Choroid plexus epithelial cell (primary cell): Measurements from ENCODE around the gene ITPKB.

ENCODE experiments used
- DNase-seq: peaks from one replicate; pipeline ENCODE4 v3.0.0-alpha.2; 2010; ENCODE audit warnings: low read depth
- H3K4me3 ChIP-seq: 2 replicates; pipeline ENCODE4 v1.5.1; 2011; ENCODE audit warnings: low read depth, mild to moderate bottlenecking, control low read depth, low read length, moderate library complexity
- TF ChIP-seq, protein P1 (sequence below): conservative IDR thresholded peaks from 2 replicates; pipeline ENCODE4 v1.5.1; 2011; ENCODE audit warnings: low read depth, mild to moderate bottlenecking, control low read depth, inconsistent platforms, low read length, moderate library complexity

Gene ITPKB

DNA sequence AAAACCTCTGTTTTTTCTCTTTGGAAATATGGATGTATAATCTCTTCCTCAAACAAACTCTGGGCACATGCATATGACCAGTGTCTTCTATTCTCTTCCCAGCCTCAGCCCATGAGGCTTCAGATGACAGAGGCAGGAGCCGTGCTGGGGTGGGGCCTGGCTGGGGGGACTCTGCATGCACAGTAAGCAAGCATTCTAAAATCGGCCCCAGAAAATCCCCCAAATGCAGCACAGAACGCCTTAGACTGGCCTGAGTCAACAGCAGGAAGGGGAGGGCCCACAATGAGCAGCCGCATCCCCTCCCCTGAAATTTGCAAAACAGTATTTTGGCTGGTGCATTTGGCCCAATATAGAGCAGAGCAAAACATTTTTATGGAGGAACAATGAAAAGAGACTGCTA lies 47.8 kb downstream of the ITPKB start:
- TF ChIP-seq, protein P1, sequence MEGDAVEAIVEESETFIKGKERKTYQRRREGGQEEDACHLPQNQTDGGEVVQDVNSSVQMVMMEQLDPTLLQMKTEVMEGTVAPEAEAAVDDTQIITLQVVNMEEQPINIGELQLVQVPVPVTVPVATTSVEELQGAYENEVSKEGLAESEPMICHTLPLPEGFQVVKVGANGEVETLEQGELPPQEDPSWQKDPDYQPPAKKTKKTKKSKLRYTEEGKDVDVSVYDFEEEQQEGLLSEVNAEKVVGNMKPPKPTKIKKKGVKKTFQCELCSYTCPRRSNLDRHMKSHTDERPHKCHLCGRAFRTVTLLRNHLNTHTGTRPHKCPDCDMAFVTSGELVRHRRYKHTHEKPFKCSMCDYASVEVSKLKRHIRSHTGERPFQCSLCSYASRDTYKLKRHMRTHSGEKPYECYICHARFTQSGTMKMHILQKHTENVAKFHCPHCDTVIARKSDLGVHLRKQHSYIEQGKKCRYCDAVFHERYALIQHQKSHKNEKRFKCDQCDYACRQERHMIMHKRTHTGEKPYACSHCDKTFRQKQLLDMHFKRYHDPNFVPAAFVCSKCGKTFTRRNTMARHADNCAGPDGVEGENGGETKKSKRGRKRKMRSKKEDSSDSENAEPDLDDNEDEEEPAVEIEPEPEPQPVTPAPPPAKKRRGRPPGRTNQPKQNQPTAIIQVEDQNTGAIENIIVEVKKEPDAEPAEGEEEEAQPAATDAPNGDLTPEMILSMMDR = no peak
- H3K4me3 ChIP-seq = no peak overlapping the region
- DNase-seq = no peak

DNA sequence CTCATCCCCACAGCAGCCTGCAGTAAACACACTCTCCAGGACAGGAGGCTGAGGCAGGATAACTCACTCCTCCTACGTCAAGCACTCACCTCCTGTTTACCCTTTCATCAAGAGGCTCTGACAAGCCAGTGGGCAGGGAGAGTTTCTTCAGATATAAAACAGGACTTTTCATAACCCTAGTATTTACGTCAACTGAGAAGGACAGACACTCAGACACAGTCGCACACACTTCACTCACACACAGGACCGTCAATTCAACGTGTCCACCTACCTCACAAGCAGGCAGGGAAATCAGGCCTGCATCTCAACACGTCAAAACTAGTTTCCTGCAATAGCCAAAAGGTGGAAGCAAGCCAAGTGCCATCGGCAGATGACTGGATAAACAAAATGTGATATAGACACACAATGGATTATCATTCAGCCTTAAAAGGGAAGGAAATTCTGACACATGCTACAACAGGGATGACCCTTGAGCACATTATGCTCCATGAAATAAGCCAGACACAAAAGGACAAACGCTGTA lies 48.6 kb downstream of the ITPKB start:
- no peak for DNase-seq
- H3K4me3 ChIP-seq = no peak overlapping the region
- TF ChIP-seq, protein P1 = no peak

DNA sequence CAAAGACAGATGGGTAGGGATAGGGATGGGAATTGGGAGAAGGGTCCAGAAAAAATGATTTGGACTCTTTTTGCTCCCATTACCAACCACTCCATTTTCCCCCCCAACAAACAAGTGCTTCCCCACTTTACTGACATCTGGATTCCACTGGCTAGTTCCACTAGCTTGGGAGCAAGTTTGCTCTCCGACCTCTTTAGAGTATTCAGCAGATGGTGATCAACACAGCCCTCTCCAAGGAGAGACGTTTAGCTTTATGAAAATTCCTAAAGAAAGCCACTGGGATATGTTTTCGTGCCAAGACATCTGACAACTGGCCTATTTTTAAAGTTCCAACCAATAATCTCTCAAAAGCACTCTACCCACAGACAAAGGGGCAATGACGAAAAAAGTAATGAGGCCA lies 50.3 kb downstream of the ITPKB start:
- no peak overlapping the region for H3K4me3 ChIP-seq
- TF ChIP-seq, protein P1 = no peak
- DNase-seq = no peak

DNA sequence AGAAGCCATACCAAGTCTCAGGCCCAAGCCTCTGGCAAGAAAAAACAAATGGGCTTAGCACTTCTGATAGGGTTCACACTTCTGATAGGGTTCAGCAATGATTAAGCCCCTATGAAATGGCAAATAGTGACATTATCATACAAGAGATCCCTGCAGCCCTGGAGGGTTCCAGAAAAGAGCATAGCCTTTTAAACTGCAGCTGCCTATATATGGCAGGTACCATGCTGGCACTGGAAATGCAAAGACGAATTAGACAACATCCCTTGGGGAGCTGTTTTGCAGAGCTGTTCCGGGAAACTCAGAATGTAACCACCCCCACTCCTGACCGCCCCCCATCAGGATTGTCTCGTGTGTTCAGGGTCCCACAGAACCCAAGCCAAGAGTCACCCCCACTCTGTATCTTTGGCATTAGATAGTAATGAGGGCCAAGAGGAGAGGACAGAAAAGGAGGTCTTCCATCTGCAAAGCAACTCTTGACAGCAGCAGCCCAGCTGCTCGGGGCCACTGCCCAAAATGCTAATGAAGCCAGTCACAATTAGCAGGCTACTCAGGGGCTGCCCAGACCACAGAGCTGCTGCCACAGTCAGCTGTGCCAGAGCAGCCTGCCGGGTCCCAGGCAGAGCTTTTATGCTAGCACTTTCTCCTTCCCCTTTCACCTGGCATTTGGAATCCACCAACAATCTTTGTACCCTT lies 50.9 kb downstream of the ITPKB start:
- DNase-seq = no peak
- H3K4me3 ChIP-seq = no peak overlapping the region
- TF ChIP-seq, protein P1 = no peak

DNA sequence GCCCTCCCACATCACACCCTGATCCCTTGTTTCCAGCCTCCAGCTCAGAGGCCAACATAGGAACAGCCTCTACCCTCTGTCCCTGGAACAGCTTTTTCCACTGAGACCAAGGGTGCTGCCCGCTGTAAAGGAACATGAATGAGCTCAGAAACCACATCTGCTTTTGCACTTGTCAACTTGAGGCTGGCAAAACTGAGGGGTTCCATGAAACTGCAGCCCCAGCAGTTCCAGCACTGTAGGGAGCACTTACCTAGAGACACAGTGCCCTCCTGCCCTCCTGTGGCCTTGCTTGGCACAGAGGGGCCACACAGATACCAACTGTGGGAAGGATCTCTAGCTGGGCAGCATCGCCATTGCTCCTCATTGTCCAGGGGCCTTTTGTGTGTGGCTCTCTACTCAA lies 51.7 kb downstream of the ITPKB start:
- DNase-seq = no peak
- TF ChIP-seq, protein P1 = no peak

DNA sequence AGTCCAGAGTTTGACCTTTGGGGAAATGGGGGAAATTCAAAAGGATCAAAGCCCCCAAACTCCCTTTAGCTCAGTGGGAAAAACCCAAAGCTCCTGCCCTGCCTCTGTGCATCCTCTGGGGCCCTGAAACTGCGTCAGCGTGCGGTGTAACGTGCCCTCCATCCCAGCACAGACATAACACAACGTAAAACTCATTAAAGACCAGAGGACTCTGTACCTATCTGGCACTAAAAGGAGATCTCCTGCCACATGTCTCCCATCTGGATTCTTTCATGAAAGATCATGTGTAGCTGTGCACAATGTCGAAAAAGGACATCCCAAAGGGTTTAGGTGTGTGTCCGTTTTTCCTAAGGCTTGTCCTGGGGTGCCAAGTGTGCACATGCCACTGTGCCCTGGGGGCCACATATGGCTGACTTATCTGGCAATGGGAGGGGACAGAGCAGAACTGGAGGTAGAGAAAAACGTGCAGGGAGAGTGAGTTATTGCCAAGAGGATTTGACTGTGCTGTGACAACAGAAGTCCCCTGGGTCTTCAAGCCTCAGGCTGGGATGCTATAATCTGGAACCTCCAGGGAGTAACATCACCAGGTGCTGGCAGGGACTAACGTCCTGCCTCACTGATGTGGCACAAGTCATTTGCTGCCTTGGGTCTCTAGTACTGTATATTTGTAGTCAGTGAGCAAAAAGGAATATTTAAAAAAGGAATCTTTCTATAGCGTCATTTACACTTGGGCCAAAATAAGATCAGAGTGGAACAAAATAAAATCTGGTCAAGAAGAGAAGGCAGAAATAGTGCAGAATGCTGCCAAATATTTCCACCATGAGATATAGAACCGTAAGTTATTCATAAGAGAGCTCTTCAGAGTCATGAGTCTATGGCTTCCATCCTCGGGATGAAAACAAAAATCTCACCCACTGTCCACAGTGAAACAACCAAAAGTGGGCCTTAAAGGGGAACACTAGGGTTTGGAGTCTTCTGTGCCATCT lies 52.3 kb downstream of the ITPKB start:
- DNase-seq = no peak
- TF ChIP-seq, protein P1 = no peak
- H3K4me3 ChIP-seq = no peak overlapping the region

More for the DNA sequence above, 51.7 kb downstream of the ITPKB start:
- H3K4me3 ChIP-seq = no peak overlapping the region
